H9 (cell line): ENCODE measurements around the gene NEK7. TPM values are rescaled to one million over a fixed set of nuclear protein-coding genes. Genes with fewer than 3 reads are reported as not detected.

Experiments used
- DNase-seq: peaks from one replicate; pipeline ENCODE4 v3.0.0-alpha.2; 2017
- H2AFZ ChIP-seq: one replicate; pipeline ENCODE4 v1.6.1; 2013; ENCODE audit warnings: mild to moderate bottlenecking, low read length, control low read depth, moderate library complexity
- H2AK5ac ChIP-seq: 2 replicates; pipeline ENCODE4 v1.6.1; 2013; ENCODE audit warnings: low read length, control low read depth, mixed read lengths; ENCODE audit not compliant: insufficient read length
- H2BK120ac ChIP-seq: one replicate; pipeline ENCODE4 v1.6.1; 2013; ENCODE audit warnings: low read depth, mild to moderate bottlenecking, low read length, control low read depth, inconsistent platforms; ENCODE audit not compliant: poor library complexity, severe bottlenecking
- H2BK12ac ChIP-seq: 2 replicates; pipeline ENCODE4 v1.6.1; 2013; ENCODE audit warnings: low read length, control low read depth, mixed read lengths, low read depth; ENCODE audit not compliant: insufficient read length
- H2BK15ac ChIP-seq: 2 replicates; pipeline ENCODE4 v1.6.1; 2013; ENCODE audit warnings: low read depth, low read length, control low read depth
- H2BK20ac ChIP-seq: one replicate; pipeline ENCODE4 v1.6.1; 2013; ENCODE audit warnings: low read depth, mild to moderate bottlenecking, low read length, control low read depth, inconsistent platforms; ENCODE audit not compliant: poor library complexity, severe bottlenecking
- H2BK5ac ChIP-seq: 2 replicates; pipeline ENCODE4 v1.6.1; 2013; ENCODE audit warnings: low read length, control low read depth, mixed read lengths; ENCODE audit not compliant: insufficient read length
- H3K14ac ChIP-seq: 2 replicates; pipeline ENCODE4 v1.6.1; 2013; ENCODE audit warnings: low read length, control low read depth; ENCODE audit not compliant: insufficient read depth
- H3K18ac ChIP-seq: 2 replicates; pipeline ENCODE4 v1.6.1; 2013; ENCODE audit warnings: low read depth, mild to moderate bottlenecking, mixed read lengths, low read length, control low read depth; ENCODE audit not compliant: insufficient read length
- H3K23ac ChIP-seq: 2 replicates; pipeline ENCODE4 v1.6.1; 2013; ENCODE audit warnings: low read length, control low read depth, mixed read lengths, low read depth; ENCODE audit not compliant: insufficient read length
- H3K23me2 ChIP-seq: 2 replicates; pipeline ENCODE4 v1.6.1; 2013; ENCODE audit warnings: low read depth, mild to moderate bottlenecking, mixed read lengths, low read length, control low read depth; ENCODE audit not compliant: insufficient read length, poor library complexity, severe bottlenecking
- H3K27ac ChIP-seq: 2 replicates; pipeline ENCODE4 v1.5.1; 2013; ENCODE audit warnings: low read length, control low read depth, mixed read lengths, low read depth; ENCODE audit not compliant: insufficient read length
- H3K27me3 ChIP-seq: 2 replicates; pipeline ENCODE4 v1.6.1; 2013; ENCODE audit warnings: low read length, control low read depth, inconsistent platforms; ENCODE audit not compliant: insufficient read depth
- H3K4ac ChIP-seq: 2 replicates; pipeline ENCODE4 v1.6.1; 2013; ENCODE audit warnings: low read depth, mild to moderate bottlenecking, control low read depth, inconsistent platforms, low read length, moderate library complexity
- H3K4me1 ChIP-seq: 2 replicates; pipeline ENCODE4 v1.6.1; 2013; ENCODE audit warnings: low read length, control low read depth, inconsistent platforms; ENCODE audit not compliant: insufficient read depth
- H3K4me2 ChIP-seq: 2 replicates; pipeline ENCODE4 v1.6.1; 2013; ENCODE audit warnings: low read length, control low read depth, mixed read lengths; ENCODE audit not compliant: insufficient read length, insufficient read depth
- H3K56ac ChIP-seq: 2 replicates; pipeline ENCODE4 v1.6.1; 2013; ENCODE audit warnings: low read depth, mild to moderate bottlenecking, mixed read lengths, low read length, control low read depth; ENCODE audit not compliant: insufficient read length
- H3K79me1 ChIP-seq: 2 replicates; pipeline ENCODE4 v1.6.1; 2013; ENCODE audit warnings: low read depth, mild to moderate bottlenecking, moderate library complexity, low read length, control low read depth, inconsistent platforms; ENCODE audit not compliant: insufficient read depth, poor library complexity, severe bottlenecking
- H3K79me2 ChIP-seq: 2 replicates; pipeline ENCODE4 v1.6.1; 2013; ENCODE audit warnings: low read length, control low read depth, inconsistent platforms; ENCODE audit not compliant: insufficient read depth
- H3K9ac ChIP-seq: 2 replicates; pipeline ENCODE4 v1.6.1; 2013; ENCODE audit warnings: low read length, control low read depth, mixed read lengths; ENCODE audit not compliant: insufficient read length; ENCODE audit errors: extremely low read depth
- H3K9me3 ChIP-seq: one replicate; pipeline ENCODE4 v1.6.1; 2013; ENCODE audit warnings: low read depth, low read length, inconsistent platforms; ENCODE audit not compliant: control insufficient read depth
- H3T11ph ChIP-seq: one replicate; pipeline ENCODE4 v1.6.1; 2013; ENCODE audit warnings: mild to moderate bottlenecking, low read length, control low read depth, inconsistent platforms
- H4K20me1 ChIP-seq: one replicate; pipeline ENCODE4 v1.6.1; 2013; ENCODE audit not compliant: control insufficient read depth, insufficient read length, insufficient read depth
- H4K5ac ChIP-seq: 2 replicates; pipeline ENCODE4 v1.6.1; 2013; ENCODE audit warnings: low read depth, mild to moderate bottlenecking, mixed read lengths, low read length, control low read depth; ENCODE audit not compliant: insufficient read length
- H4K8ac ChIP-seq: replicated peaks from 2 replicates; pipeline ENCODE4 v1.6.1; 2013; ENCODE audit warnings: low read length, control low read depth, mixed read lengths, low read depth; ENCODE audit not compliant: insufficient read length
- H4K91ac ChIP-seq: 2 replicates; pipeline ENCODE4 v1.6.1; 2013; ENCODE audit warnings: low read depth, mild to moderate bottlenecking, moderate library complexity, mixed read lengths, low read length, control low read depth; ENCODE audit not compliant: insufficient read length
- H3K27ac Mint-ChIP-seq, 3 experiments: 2 replicates in 2 of 3; 3 replicates in 1 of 3; pipeline ENCODE4 v1.8.0; 2020 to 2021; ENCODE audit warnings: mixed read lengths in 3 of 3, mild to moderate bottlenecking in 1 of 3, moderate library complexity in 1 of 3
- H3K27me3 Mint-ChIP-seq: 2 replicates; pipeline ENCODE4 v1.8.0; 2021; ENCODE audit warnings: low read depth, mild to moderate bottlenecking, moderate library complexity, mixed read lengths
- H3K36me3 Mint-ChIP-seq, 3 experiments: 2 replicates in 2 of 3; 3 replicates in 1 of 3; pipeline ENCODE4 v1.8.0; 2020 to 2021; ENCODE audit warnings: low read depth in 3 of 3, mixed read lengths in 3 of 3; ENCODE audit not compliant: insufficient read depth in 1 of 3
- H3K4me1 Mint-ChIP-seq, 2 experiments: 2 replicates each; pipeline ENCODE4 v1.8.0; 2020; ENCODE audit warnings: mixed read lengths in 2 of 2
- H3K4me3 Mint-ChIP-seq, 2 experiments: 2 replicates in 1 of 2; 3 replicates in 1 of 2; pipeline ENCODE4 v1.8.0; 2020 to 2021; ENCODE audit warnings: mild to moderate bottlenecking in 2 of 2, mixed read lengths in 2 of 2, moderate library complexity in 1 of 2
- H3K9me3 Mint-ChIP-seq, 2 experiments: 2 replicates in 1 of 2; 3 replicates in 1 of 2; pipeline ENCODE4 v1.8.0; 2020; ENCODE audit warnings: mild to moderate bottlenecking in 2 of 2, mixed read lengths in 2 of 2, moderate library complexity in 1 of 2
- WGBS: extraction: QIAGEN DNeasy Blood & Tissue Kit; methylation state at CpG from one replicate; pipeline ENCODE4 v1.1.7; 2013; ENCODE audit warnings: missing lambda C conversion rate, low lambda C conversion rate, mixed read lengths; ENCODE audit not compliant: insufficient read length; ENCODE audit errors: extremely low coverage; 5-methylcytosine and 5-hydroxymethylcytosine counted together
- total RNA-seq: library from RNA; stranded (reverse); gene quantifications from 2 replicates; pipeline ENCODE4 v1.2.1, GENCODE V29; 2021
- TF ChIP-seq, protein P1 (sequence below): fragments of 200-600 bp; sonication (generic); conservative IDR thresholded peaks from 3 replicates; pipeline ENCODE4 v1.8.0; 2021; ENCODE audit warnings: antibody characterized with exemption, mild to moderate bottlenecking

The NEK7 gene
- total RNA-seq, 1 experiment from 2014 or later, result 9.6 TPM

- no peak overlapping the region for H2BK120ac ChIP-seq
- H3K23me2 ChIP-seq, result no peaks in the 10 kb centered on the region
- no peaks in the 10 kb centered on the region for H3K79me1 ChIP-seq
- no peak overlapping the region for H3K56ac ChIP-seq
- H2BK20ac ChIP-seq, result no peak overlapping the region
- H3K36me3 Mint-ChIP-seq, result no peaks in the 10 kb centered on the region; a peak in 1 of 7 replicates
- peak overlapping the region in 2 of 3 experiments; percentile 6 to 88; a peak in 3 of 7 replicates for H3K27ac Mint-ChIP-seq
- H3K4me1 ChIP-seq, result no peaks in the 10 kb centered on the region
- no peaks in the 10 kb centered on the region for H3K27me3 Mint-ChIP-seq
- H3K4ac ChIP-seq, result no peak overlapping the region
- TF ChIP-seq, protein P1, sequence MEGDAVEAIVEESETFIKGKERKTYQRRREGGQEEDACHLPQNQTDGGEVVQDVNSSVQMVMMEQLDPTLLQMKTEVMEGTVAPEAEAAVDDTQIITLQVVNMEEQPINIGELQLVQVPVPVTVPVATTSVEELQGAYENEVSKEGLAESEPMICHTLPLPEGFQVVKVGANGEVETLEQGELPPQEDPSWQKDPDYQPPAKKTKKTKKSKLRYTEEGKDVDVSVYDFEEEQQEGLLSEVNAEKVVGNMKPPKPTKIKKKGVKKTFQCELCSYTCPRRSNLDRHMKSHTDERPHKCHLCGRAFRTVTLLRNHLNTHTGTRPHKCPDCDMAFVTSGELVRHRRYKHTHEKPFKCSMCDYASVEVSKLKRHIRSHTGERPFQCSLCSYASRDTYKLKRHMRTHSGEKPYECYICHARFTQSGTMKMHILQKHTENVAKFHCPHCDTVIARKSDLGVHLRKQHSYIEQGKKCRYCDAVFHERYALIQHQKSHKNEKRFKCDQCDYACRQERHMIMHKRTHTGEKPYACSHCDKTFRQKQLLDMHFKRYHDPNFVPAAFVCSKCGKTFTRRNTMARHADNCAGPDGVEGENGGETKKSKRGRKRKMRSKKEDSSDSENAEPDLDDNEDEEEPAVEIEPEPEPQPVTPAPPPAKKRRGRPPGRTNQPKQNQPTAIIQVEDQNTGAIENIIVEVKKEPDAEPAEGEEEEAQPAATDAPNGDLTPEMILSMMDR, result no peak
- no peak overlapping the region for H3K4me2 ChIP-seq
- no peaks in the 10 kb centered on the region for H3K9me3 ChIP-seq
- DNase-seq, result peak; percentile 45
- no peak overlapping the region for H2BK5ac ChIP-seq
- no peak overlapping the region for H3T11ph ChIP-seq
- no peak overlapping the region for H3K23ac ChIP-seq
- no CpG with 5 or more reads among the region's 6 CpGs for WGBS
- no peak overlapping the region for H3K9ac ChIP-seq
- H2BK12ac ChIP-seq, result no peak overlapping the region
- no peak overlapping the region for H4K91ac ChIP-seq
- H4K8ac ChIP-seq, result no peak overlapping the region
- no peak overlapping the region for H2BK15ac ChIP-seq
- peaks cover 14 to 23% of the 10 kb centered on the region in 2 experiments for H3K4me1 Mint-ChIP-seq
- no peak overlapping the region for H4K5ac ChIP-seq
- H2AFZ ChIP-seq, result no peak overlapping the region
- H3K14ac ChIP-seq, result no peak overlapping the region
- H3K4me3 Mint-ChIP-seq, result peak overlapping the region in 1 of 2 experiments; percentile 53; a peak in 1 of 5 replicates
- H4K20me1 ChIP-seq, result no peaks in the 10 kb centered on the region
- H3K9me3 Mint-ChIP-seq, result no peaks in the 10 kb centered on the region
- no peaks in the 10 kb centered on the region for H3K27me3 ChIP-seq
- no peaks in the 10 kb centered on the region for H3K79me2 ChIP-seq
- no peak overlapping the region for H3K18ac ChIP-seq
- H3K27ac ChIP-seq, result no peak overlapping the region
- no peak overlapping the region for H2AK5ac ChIP-seq
Measured at GRCh38 chr1:198298640-198299039, 141.8 kb downstream of the NEK7 start.
